GM13977 (cell line): ENCODE measurements around the gene SPTAN1.

Experiments used
- DNase-seq: peaks from one replicate; pipeline ENCODE4 v3.0.0; 2012; ENCODE audit warnings: low spot score
- in situ Hi-C: fragments of 300-500 bp; cut with MboI; formaldehyde crosslinking; loops from one replicate; pipeline ENCODE4 v1.12.0; 2022; ENCODE audit warnings: low sequenced_read_pairs, low pct_unique_long_range_greater_than_20kb, mixed read lengths, inconsistent platforms; ENCODE audit not compliant: unreplicated experiment
- TF ChIP-seq, protein P1 (sequence below): IDR thresholded peaks from 2 replicates; pipeline ENCODE4 v1.5.1; 2012; ENCODE audit warnings: mild to moderate bottlenecking, control low read depth; ENCODE audit not compliant: insufficient read depth; ENCODE audit errors: extremely low read depth, missing control alignments

Gene SPTAN1

DNA sequence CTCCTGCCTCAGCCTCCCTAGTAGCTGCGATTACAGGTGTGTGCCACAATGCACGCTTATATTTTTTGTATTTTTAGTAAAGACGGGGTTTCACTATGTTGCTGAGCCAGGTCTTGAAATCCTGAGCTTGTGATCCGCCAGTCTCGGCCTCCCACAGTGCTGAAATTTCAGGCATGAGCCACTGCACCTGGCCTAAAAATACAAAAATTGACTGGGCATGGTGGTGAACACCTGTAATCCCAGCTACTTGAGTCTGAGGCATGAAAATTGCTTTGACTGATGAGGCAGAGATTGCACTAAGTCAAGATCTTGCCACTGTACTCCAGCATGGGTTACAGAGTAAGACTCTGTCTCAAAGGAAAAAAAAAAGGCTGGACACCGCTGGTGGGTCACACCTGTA is 117.4 kb downstream of the SPTAN1 start:
- TF ChIP-seq, protein P1, sequence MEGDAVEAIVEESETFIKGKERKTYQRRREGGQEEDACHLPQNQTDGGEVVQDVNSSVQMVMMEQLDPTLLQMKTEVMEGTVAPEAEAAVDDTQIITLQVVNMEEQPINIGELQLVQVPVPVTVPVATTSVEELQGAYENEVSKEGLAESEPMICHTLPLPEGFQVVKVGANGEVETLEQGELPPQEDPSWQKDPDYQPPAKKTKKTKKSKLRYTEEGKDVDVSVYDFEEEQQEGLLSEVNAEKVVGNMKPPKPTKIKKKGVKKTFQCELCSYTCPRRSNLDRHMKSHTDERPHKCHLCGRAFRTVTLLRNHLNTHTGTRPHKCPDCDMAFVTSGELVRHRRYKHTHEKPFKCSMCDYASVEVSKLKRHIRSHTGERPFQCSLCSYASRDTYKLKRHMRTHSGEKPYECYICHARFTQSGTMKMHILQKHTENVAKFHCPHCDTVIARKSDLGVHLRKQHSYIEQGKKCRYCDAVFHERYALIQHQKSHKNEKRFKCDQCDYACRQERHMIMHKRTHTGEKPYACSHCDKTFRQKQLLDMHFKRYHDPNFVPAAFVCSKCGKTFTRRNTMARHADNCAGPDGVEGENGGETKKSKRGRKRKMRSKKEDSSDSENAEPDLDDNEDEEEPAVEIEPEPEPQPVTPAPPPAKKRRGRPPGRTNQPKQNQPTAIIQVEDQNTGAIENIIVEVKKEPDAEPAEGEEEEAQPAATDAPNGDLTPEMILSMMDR: no peak
- no peak for DNase-seq
- in situ Hi-C loops: no loop called here

DNA sequence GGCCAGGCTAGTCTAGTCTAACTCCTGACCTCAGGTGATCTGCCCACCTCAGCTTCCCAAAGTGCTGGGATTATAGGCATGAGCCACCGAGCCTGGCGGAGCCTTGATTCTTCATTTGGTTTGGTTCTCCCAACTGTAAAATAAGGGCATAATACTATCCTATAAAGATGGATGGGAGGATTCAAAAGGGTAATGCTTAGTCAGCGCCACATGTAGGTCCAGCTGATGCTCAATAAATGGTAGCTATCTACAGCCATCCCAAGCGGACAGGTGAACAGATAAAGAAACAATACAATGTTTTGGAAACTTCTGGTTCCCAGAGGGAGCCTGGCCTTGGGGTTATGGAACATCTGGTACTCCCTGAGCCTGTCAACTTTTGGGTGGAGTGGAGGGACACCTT is 123.0 kb downstream of the SPTAN1 start:
- in situ Hi-C loops: no loop called here
- TF ChIP-seq, protein P1: no peak
- no peak for DNase-seq

DNA sequence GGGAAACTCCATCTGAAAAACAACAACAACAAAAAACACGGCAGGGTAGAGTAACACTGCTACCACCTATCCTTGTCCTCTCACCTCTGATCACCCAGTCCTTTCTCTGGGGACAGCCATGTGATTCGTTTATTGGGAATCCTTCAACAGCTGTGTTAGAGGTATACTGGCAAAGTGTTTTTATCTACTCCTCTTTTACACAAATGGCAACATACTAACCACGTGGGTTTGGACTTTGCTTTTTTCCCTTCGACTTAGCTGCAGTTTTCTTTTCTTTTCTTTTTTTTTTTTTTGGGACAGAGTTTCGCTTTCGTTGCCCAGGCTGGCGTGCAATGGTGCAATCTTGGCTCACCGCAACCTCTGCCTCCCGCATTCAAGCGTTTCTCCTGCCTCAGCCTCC is 125.4 kb downstream of the SPTAN1 start:
- in situ Hi-C loops: no loop called here
- TF ChIP-seq, protein P1: no peak
- DNase-seq: no peak
